ENCODE results near the gene CD1D. TPM values are rescaled to one million over a fixed set of nuclear protein-coding genes. Genes with fewer than 3 reads are reported as not detected.

CD1D gene
- not detected in 3 replicates for total RNA-seq
- long read RNA-seq = 0 reads

DNA sequence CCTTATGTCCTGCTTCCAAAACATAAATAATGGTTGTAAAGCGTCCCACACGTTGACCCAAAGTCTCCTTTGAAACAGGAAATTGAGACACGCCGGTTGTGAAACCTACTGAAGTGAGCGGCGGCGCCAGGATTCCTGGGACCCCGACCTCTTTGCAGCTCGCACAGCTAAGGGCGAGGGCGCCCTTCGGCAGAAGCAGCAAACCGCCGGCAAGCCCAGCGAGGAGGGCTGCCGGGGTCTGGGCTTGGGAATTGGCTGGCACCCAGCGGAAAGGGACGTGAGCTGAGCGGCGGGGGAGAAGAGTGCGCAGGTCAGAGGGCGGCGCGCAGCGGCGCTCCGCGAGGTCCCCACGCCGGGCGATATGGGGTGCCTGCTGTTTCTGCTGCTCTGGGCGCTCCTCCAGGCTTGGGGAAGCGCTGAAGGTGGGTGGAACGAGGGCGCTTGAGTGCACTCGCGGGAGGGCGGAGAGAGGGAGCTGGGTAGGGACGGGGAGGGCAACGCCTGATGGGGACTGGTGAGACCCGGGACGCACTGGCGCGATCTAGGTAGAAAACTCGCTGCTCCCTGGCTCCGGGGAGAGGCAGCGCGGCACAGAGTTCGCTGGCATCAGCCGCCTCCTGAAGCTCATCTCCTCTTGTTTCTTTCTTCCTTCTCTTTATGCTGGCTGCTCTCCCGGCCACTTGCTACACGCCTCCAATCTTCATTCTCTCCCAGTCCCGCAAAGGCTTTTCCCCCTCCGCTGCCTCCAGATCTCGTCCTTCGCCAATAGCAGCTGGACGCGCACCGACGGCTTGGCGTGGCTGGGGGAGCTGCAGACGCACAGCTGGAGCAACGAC is at the start of gene CD1D:
TSS of gene CD1D (plus strand) at position 155 of the 836 bp plus-strand sequence. CDS start at position 362, 207 bp downstream.
- H3K27me3 Mint-ChIP-seq (ENCODE audit: low read depth) = peaks cover 81% of the 10 kb centered on the region
- H3K36me3 Mint-ChIP-seq (ENCODE audit: low read depth) = peaks cover 3% of the 10 kb centered on the region
- no peak within 1 kb of the TSS for H3K27ac Mint-ChIP-seq (ENCODE audit: unreplicated experiment)
- no peak for DNase-seq (ENCODE audit: low spot score)
- no peaks in the 10 kb centered on the region for H3K9me3 Mint-ChIP-seq (ENCODE audit: low read depth)
- peak within 1 kb of the TSS; percentile 71 for H3K4me3 Mint-ChIP-seq (ENCODE audit: unreplicated experiment)
- H3K4me1 Mint-ChIP-seq (ENCODE audit: low read depth) = peaks cover 20% of the 10 kb centered on the region
- TF ChIP-seq, protein P1, sequence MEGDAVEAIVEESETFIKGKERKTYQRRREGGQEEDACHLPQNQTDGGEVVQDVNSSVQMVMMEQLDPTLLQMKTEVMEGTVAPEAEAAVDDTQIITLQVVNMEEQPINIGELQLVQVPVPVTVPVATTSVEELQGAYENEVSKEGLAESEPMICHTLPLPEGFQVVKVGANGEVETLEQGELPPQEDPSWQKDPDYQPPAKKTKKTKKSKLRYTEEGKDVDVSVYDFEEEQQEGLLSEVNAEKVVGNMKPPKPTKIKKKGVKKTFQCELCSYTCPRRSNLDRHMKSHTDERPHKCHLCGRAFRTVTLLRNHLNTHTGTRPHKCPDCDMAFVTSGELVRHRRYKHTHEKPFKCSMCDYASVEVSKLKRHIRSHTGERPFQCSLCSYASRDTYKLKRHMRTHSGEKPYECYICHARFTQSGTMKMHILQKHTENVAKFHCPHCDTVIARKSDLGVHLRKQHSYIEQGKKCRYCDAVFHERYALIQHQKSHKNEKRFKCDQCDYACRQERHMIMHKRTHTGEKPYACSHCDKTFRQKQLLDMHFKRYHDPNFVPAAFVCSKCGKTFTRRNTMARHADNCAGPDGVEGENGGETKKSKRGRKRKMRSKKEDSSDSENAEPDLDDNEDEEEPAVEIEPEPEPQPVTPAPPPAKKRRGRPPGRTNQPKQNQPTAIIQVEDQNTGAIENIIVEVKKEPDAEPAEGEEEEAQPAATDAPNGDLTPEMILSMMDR (IDR thresholded peaks at IDR 0.05) = no peak

DNA sequence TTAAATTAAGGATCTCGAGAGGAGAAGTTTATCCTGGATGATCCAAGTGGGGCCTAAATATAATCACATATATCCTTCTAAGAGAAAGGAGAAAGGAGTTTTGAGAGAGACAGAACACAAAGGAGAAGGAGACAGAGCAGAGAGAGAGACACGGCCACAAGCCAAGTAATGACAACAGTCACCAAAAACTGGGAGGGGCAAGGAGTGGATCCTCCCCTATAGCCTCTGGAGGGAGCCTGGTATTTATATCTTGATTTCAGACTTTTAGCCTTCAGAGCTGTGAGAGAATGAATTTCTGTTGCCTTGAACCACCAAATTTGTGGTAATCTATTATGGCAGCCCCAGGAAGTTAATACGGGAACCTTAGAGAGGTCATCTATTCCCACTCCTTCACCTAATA is 49.5 kb upstream of the CD1D start:
- Mint-ChIP-seq H3K27me3 (ENCODE audit: low read depth) (peaks cover 26% of the 10 kb centered on the region), H3K9me3 (ENCODE audit: low read depth) (no peaks in the 10 kb centered on the region), H3K27ac (ENCODE audit: unreplicated experiment) (no peak overlapping the region), H3K36me3 (ENCODE audit: low read depth) (no peaks in the 10 kb centered on the region), H3K4me3 (ENCODE audit: unreplicated experiment) (no peak overlapping the region), H3K4me1 (ENCODE audit: low read depth) (no peaks in the 10 kb centered on the region)
- TF ChIP-seq, protein P1 (IDR thresholded peaks at IDR 0.05) = no peak
- DNase-seq (ENCODE audit: low spot score) = no peak

DNA sequence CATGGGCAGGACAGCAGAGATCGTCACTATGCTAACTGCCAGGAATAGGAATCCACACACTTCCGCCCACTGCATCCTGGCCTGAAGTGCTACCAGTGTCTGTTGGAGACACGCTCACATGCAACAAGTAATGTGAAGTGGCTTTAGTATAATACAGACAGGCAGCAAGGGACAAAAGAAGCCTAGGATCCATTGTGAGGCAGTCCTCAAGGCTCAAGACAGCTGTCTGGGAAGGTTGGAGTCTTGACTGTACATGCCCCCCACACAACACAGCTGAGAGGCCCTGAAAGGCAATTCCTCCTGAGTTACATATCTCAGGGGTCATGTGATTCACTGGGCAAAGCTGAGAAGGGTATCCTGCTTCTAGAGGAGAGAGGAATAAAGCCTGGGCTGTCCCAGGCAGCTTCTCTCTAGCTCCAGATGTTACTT is 39.9 kb upstream of the CD1D start:
- Mint-ChIP-seq H3K27me3 (ENCODE audit: low read depth) (no peaks in the 10 kb centered on the region), H3K36me3 (ENCODE audit: low read depth) (no peaks in the 10 kb centered on the region), H3K4me1 (ENCODE audit: low read depth) (peaks cover 9% of the 10 kb centered on the region), H3K27ac (ENCODE audit: unreplicated experiment) (no peak overlapping the region), H3K9me3 (ENCODE audit: low read depth) (no peaks in the 10 kb centered on the region), H3K4me3 (ENCODE audit: unreplicated experiment) (no peak overlapping the region)
- DNase-seq (ENCODE audit: low spot score) = no peak
- TF ChIP-seq, protein P1 (IDR thresholded peaks at IDR 0.05) = no peak

DNA sequence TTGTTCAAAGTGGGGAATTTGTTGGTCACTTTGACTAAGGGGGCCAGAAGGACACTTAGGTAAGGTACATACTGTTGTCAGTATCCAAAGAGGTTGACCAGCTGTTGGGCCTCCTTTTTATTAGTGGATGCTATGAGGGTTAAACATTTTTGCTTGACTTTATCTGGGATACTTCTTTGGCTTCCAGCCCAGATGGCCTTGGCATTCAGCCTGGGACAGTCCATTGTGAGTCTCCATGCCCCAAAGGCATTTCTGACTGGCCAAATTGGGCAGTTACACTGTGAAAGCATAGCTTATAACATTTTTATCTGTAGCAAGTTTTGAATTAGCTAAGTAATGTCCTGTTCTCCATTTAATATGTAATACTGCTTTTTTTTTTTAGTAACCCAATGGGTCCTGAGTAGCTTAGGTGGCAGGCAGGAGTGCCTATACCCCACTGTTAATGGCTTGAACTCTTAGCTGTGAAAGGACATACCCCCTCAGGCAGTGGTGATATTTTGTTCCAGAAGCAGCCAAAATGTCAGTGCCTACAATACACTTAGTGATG is 35.4 kb upstream of the CD1D start:
- peaks cover 31% of the 10 kb centered on the region for H3K4me1 Mint-ChIP-seq (ENCODE audit: low read depth)
- TF ChIP-seq, protein P1 (IDR thresholded peaks at IDR 0.05) = no peak
- H3K27ac Mint-ChIP-seq (ENCODE audit: unreplicated experiment) = peak overlapping the region; percentile 27

DNA sequence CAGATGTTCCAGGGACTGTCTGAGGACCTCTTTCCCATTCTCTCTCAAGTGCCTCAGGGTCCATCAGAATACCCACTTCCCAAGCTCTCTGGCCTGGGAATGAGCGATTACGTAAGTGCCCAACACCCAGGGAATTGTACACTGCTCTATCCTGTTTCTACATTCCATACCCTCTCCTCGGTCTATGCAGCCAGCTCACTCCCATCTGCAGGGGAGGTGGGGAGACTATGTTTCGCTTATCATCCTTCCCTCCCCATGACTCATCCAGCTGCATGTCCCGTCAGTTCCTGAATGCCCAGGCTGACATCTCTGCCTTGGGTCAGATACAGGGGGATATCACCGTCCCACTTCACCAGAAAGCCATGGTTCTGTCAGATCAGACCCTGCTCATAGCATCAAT is 34.5 kb upstream of the CD1D start:
- Mint-ChIP-seq H3K27ac (ENCODE audit: unreplicated experiment) (peak overlapping the region; percentile 2), H3K4me3 (ENCODE audit: unreplicated experiment) (no peak overlapping the region), H3K36me3 (ENCODE audit: low read depth) (no peaks in the 10 kb centered on the region), H3K9me3 (ENCODE audit: low read depth) (peaks cover 5% of the 10 kb centered on the region), H3K27me3 (ENCODE audit: low read depth) (peaks cover 3% of the 10 kb centered on the region), H3K4me1 (ENCODE audit: low read depth) (peaks cover 33% of the 10 kb centered on the region)
- TF ChIP-seq, protein P1 (IDR thresholded peaks at IDR 0.05) = no peak
- no peak for DNase-seq (ENCODE audit: low spot score)

More for the DNA sequence above, 35.4 kb upstream of the CD1D start:
- Mint-ChIP-seq H3K4me3 (ENCODE audit: unreplicated experiment) (no peak overlapping the region), H3K9me3 (ENCODE audit: low read depth) (peaks cover 3% of the 10 kb centered on the region), H3K36me3 (ENCODE audit: low read depth) (no peaks in the 10 kb centered on the region), H3K27me3 (ENCODE audit: low read depth) (peaks cover 3% of the 10 kb centered on the region)
- no peak for DNase-seq (ENCODE audit: low spot score)
